Measurements from ENCODE around the gene MTMR1.

The MTMR1 gene

DNA sequence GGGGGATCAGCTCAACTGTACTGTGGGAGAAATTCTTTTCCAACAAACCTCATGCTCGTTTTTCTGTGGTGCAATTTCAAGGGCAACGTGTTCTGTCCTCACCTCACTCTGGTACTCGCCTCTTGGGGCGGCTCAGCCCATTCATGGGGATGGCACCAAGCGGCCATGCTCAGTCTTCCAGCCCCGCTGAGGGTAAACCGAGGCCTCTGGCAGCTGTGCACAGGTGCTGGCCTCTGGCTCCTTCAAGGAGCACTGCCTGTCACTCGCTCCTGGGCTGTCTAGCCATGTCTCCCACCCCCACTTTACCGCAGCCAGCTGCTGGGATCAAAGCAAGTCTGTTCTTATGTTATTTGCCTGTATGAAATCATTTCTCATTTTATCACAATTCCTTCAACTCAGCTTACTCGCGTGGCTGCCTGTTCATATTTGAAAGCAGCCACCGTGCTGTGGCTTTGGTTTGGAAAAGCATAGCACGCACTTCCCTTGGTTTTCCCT lies 70.2 kb downstream of the MTMR1 start:
- DNase-seq, result no peak

DNA sequence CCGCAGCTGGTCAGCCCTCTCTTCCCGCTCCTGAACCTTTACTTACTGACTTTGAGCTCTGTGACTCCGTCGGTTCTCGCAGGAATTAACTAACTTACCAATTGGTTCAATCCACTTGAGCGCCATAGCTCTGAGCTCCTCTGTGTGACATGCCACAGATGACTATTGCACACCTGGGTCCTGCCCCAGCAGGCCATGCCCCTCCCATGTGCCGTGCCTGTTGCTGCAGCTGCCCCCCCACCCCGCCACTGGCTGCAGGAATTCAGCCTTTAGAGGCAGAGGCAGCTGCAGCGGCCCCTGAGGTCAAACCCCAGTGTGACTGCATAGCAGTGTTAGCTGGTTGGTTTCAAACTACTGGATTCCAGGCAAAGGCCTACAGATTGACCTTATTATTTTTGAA lies 70.6 kb downstream of the MTMR1 start:
- DNase-seq, result no peak

DNA sequence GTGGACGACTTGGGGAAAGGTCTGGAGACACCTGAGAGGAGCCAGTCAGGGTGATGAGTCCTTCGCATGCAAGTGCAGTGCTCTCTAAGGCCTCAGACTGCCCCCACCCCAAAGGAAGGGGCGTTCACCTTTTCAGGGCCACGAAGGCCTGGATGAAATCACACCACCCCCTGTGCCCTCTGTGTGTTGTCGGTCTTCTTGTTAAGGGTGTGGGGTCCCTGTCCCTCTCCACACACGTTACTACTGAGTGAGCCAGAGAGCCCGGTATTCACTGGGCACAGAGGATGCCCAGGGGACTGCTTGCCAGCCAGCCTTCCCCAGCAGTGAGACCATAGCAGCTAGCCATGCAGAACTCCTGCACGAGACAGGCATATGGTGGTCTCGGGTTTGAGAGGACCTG lies 72.0 kb downstream of the MTMR1 start:
- no peak for DNase-seq

DNA sequence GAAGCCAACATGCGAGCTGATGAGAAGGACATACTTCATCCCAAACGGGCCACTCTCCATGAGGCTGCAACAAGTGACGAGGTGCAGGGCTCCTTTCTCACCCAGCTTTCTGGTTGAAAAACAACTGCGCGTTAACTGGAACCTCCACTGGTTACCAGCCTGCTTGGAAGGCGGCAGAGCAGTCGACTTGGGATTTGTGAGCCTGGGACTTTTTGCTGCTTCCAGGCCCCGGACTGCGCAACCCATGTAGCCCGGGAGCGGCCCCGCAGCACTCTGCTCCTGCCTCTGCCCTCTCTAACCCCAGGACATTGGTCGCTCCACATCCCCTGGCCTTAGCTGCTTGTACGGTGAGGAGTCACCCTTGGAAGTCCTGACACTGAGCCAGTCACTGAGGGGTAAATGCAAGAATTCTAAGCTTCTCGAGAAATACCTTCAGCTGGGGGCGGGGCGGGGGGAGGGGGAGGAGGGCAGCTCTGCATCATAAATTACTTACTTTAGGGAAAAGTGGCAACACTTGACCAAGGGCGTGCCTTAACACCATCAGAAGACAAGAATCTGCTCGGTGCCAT lies 72.7 kb downstream of the MTMR1 start:
- DNase-seq, result no peak

DNA sequence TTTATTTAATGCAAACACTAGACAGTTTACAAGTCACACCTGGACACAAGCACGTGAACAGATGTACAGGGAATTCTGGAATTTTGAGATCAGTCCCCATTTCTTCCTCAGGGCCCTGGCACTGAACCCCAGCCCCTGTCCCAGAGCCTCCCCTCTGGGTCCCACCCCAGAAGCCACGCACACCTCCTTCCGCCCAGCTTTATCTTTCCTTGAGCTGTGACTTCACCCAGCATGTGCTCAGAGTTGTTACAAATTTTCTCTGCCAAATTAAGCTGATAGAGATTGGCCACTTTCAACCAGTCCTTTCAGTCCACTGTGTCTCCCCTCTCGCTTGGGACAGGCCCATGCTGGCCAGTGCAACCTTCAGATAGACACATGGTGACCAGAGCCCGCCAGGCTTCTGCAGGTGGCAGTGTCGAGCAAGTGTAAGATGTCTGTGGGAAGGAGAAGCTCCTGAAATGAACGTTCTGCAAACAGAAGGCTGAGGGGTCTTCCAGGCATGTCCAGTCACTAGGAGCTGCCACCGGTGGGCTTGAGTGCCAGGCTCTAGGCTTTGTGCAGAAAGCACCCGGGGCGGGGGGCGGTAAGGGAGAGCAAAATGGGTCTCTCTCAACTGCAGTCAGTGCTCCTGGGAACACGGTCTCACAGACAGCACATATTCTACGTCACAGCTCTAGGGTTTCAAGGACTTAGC lies 73.3 kb downstream of the MTMR1 start:
- DNase-seq, result no peak

DNA sequence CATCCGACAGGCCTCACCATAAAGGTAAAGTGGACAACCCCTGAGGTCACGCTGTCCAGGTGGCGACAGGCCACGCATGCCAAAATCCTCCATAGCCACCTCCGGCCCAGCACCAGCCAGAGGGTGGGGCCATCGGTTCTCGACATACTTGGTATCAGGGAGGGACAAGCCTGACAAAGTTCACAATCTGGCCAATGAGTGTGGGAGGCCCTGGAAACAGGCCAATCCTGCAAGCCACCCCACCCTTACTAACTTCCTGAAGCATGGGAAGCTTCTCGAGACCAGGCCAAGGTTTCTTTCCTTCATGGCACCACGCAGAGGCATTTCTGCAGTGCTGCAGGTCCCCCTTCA lies 73.8 kb downstream of the MTMR1 start:
- no peak for DNase-seq

DNA sequence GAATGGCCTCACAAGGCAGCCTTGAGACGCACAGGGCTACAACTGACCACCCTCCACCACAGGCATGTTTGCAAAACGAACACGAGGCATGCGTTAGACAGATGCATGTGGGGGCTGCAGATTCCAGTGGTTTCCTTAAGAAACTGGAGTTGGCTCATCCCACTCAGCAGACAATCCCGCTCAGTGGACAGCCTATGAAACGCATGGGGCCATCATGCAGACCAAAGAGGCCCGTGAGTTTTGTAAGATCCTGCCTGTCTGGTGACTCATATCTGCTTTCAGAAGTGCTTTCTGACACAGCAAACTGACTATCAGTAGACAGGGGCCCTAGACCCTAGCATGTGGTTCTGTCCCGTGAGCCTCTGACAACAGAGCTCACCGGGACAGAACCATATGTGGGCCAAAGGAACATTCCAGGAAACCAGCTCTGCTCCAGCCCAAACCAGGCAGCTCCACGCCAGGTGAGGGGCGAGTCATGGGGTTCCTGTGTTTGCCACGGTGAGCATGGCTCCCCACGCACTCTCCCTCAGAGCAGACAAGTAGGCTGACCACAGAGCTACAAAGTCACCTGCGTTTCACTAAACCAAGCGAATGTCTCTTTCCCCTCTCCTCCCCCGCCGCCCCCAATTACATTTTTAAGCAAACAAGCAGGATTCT lies 74.4 kb downstream of the MTMR1 start:
- no peak for DNase-seq

DNA sequence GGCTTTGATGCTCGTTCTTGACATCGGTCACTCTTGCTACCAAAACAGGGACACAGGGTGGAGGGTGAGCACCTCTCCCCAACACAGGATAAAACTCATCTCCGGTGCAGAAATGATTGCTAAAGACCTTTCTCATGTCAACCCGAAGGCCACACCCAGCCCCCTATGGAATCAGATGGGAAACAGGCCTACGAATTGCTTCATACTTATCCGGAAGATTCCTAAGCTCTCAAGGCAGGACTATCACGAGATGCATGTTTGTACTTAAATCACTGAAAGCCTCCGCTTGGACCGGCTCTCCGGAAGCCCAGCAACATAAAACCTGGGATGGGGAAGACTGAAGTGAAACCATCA lies 74.9 kb downstream of the MTMR1 start:
- no peak for DNase-seq

DNA sequence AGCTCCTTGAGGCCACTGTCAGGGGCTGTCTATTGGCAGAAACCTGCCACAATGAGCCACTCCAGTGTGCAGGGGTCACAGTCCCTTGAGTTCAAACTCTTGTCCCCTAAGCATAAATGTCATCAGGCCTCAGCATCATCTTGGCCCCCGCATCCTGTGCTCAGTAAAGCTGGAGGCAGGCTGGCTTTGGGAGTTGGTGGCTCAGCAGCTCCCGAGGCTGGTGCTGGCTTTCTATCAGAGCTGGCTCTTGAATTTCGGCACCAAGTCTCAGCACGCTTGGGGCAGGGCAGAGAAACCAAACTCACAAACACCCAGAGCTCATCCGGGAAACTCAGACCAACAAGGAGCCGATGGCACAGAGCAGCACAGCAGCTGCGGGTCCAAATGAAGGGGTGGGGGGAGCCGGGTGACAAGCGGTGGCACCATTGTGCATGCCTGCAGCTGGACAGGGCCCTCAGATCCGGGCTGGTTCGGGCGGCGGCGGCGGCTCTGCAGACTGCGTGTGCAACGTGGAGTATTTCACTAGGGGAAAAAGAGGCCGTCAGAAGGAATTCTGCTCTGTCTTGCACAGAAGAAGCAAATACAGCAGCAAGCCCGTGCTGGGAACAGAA lies 75.5 kb downstream of the MTMR1 start:
- no peak for DNase-seq

DNA sequence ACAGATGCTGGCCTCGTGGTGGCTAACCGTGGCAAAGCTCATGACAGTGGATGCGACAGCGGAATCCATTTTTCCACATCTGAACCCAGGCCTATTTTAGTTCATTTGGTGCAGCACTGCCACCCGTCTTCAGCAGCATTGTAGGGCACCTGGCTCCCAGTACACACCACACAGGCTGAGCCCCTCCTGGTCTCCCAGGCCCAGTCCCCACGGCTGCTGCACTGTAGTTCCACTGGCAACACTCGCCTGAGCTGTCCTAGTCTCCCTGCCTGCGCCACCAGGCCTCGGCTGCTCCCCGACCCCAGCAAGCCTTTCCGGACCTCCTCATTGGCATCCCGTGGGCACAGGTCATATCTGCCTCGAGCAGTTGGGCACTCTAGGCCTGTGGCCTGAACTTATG lies 76.2 kb downstream of the MTMR1 start:
- DNase-seq, result no peak

DNA sequence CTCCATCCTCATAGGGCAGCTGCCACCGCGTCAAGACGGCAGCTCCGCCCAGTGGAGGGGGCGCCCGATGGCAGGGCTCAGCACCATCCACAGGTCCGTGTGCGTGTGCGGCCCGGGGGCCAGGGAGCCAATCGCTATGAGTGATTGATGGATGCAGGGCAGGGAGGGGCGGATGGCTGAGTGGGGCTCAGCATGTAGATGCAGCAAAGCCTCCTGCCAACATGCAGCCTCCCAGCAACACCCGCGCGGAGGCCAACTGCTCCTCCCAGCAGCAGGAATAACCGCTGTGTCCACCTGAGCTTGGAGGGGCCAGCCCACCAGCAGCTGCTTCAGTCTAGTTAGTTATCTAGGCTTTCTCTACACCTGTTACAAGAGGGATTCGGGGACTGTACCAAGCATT lies 77.4 kb downstream of the MTMR1 start:
- no peak for DNase-seq

DNA sequence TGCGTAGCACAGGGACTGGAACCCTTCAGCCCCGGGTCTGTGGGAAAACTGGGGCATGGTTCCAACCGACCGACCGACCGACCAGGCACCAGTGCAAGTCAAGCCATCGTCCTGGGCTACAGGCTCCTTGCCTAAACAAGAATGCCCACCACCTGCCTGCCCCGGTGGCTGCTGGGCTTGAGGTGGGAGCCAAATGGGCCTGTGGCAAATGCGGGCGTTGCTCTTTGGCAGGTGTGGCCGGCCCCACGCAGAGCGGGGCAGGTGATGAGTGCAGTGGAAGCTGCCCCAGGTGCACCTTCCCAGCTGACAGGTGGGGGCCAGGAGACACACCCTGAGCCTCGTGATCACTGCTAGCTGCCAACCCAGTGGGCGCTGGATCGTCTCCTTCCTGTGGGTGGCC lies 77.9 kb downstream of the MTMR1 start:
- DNase-seq, result no peak

DNA sequence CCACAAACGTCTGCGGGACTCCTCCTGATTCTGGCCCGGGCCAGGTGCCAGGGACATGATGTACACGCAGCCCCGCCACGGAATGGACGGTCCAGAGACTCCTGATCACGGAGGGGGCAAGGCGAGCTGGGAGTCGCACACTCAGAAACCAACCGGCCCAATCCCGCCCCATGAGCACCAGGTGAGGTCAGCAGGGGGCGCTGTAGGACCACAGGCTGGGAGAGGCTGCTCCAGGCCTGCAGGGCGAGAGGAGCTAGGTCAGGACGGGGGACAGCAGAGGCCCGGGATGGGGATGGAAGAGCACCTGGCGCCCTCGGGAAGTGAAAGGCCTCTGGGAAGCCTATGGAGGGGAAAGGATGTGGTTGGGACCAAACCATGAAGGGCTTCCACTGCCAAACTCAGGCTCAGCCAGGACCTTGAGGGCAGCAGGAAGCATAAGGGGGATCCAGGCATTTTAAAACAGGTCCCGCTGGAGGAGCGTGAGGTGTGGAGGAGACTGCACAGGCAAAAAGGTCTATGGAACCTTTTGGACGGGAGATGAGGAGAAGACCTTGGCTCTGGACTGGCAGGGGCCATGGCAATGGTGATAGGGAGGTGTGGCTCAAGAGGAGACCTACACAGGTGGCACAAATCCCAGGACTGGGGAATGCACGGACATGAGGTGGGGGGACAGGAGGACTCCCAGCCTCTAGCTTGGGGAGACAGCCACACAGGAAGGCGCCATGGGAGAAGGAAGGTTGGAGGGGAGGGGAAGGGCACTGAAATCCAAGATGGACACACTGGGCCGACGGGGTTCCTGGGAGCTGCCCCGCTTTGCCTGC lies 79.2 kb downstream of the MTMR1 start:
- peak; percentile 61 for DNase-seq

DNA sequence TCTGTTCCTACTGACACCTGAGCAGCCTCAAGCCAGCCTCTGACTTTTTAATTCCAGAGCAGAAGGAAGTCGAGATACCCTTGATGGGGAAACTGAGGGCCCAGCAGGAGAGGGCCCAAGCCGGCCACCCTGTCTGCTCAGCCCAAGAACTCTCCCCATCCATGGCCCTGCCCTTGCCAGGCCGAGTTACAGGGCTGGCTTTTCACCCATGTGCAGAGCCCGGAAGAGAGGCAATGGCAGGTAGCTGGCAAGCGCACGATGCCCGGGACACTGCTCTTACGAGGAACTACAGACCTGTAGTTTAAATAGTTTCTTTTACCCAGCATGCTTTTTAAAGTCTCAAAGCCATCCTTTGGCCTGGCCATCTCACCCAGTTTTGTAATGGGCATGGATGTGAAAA lies 79.9 kb downstream of the MTMR1 start:
- DNase-seq, result no peak

DNA sequence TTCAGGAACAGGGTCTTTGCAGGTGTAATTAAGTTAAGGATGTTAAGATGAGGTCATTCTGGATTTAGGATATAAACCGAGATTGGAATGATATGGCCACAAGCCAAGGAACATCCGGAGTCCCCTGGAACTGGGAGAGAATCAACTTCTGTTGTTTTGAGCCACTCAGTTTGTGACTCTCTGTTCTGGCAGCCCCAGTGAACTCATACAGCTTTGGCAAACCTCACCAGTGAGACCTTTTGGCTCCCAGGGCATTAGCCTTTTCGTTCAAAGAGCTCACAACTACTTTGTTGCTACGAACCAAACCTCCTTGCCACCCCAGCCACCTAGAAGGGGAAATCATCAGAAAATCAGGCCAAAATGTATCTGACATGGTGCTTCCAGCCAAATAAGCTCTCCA lies 80.4 kb downstream of the MTMR1 start:
- no peak for DNase-seq

DNA sequence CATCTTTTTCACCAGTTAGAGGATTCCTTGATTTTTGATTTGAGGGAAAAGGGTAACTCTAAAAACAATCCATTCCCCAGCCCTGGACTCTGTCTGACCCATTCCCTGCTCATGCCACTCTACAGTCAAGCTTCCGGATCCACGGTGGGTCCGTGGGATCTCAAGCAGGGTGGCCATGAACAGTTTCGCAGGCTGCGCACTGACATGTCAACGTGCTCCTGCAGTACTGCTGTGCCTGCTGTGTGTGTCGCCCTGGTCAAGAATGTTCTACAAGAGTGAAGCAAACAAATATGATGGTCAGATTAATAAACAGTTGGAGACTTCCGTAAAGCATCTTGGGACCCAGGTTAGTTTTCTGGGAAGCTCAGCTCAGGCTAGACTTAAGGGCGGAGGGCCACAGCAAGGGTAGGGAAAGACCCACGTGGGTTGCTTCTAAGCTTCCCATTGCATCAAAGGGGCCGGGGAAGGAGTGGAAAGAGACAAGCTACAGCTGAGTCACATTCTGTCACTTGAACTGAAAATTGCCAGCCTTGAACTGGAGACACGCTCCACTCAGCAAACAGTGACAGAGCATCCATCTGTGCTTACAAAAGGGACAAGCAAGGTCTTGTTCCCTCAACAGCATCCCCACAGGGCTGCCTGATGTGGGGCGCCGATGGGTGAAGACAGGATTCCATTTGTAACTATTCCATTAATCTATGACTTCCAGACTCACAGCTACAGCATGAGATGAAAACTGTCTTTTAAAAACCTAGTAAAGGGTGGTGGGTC lies 81.8 kb downstream of the MTMR1 start:
- DNase-seq, result no peak

DNA sequence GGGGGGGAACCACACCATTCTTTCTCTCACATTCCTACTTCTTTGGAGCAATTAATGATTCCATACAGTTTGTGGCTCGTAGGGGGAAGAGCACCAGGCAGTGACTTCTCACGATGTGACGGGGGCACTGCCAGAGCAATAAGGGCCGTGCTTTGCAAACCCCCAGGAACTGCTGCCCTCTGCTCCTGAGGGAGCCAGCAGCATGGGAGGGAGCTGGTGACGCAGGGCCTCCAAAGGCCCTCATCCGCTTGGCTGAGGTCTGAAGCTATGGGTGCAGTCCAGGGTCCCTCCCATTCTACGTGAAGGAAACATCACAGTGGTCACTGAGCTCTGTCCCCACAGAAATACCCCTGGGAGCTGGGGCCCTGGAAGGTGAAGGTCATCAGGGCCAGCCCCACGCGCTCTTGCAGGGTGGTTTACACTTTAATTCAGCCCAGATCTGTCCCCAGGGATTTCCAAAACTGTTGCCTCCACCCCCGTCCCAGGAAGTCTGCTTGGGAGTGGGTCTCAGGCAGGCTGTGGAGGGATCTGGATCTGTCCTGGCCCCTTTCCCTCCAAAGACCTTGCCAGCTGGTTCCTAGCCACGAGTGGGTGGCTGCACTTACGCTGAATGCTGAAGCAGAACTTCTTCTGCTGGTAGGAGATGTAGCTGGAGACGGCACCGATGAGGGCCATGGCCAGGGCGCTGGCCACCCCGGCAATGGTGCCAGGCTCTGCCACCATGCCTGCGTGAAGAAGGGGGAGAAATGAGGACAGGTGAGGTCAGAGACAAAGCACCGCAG lies 82.6 kb downstream of the MTMR1 start:
- DNase-seq, result no peak

DNA sequence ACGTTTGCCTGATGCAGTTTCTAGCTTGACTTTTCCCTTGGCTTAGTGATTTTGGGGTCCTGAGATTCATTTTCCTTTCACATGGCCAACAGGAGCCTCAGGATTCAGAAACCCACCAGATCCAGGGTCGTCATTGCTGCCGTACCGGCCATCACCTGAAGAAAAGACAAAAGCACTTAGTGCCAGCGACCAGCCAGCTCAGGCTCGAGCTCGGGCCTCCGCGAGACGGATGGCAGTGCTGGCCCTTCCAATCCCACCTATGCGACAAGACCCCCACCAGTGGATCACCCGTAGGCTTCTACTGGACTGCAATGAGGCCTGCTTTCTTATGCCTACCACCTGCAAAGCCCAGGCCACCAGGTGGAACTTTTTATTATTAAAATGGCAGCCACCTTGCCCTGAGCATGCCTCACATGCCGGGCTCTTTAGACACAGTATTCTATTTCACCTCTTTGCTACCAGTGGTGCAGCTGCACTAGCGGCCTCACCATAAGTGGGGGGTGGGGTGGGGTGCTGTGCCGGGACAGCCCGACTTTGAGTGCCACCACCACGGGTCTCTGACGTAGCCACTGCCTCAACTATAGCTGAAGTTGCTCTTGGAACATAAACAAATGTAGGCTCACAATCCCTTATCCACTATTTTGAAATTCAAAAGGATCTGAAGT lies 84.3 kb downstream of the MTMR1 start:
- no peak for DNase-seq

DNA sequence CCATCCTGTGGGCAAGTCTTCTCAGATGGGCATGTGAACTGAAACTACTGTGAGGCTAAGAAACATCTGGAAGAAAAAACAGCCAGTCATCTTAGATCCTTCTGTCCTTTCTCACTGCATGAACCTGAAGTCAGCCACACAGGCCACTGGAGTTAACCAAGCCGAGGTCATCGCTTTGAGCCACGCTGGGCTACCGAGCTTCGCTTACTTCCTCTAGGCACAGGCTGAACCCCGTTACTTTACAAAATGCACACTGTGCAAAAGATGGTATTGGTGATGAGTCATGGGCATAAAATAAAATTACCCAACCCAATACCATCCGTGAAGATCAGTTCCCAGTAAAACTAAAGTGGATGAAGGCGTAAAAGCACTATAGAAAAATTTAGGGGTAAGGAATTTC lies 86.2 kb downstream of the MTMR1 start:
- no peak for DNase-seq

DNA sequence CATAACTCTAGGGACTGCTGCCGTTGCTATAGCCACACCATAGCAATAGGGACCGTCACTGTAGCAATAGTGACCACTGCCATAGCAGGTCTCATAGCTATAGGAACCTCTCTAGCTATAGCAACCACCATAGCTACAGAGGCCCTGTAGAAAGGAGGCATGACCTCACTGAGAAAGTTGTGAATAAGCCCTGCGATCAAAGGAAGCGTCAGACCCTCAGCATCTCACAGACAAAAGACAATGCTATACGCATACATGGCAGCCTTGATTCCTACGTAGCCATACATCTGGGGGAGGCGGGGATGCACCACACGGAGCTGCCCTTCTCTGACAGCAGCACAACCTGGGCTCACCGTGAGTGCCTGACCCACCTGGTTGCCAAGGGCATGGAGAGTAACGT lies 88.5 kb downstream of the MTMR1 start:
- DNase-seq, result no peak

DNA sequence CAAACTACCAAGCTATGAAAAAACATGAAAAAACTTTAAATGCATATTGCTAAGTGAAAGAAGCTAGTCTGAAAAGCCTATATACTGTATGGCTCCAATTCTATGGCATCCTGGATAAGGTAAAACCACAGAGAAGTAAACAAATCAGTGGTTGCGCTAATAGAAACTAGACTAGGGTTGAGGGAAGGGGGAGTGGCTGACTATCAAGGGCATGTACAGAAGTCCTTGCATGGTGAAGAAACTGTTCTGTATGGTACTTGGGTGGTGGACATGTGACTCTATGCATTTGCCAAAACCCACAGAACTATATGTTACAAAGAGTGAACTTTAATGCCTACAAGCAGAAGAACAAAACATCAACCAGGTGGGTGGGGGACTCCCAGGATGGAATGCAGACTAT lies 96.8 kb downstream of the MTMR1 start:
- DNase-seq, result no peak
